GM21381 (cell line): ENCODE measurements around the gene STOML1.

ENCODE experiments used
- ATAC-seq: cut with Tn5 transposase; IDR thresholded peaks from one replicate; pipeline ENCODE4 v1.9.1; 2021; ENCODE audit warnings: mild to moderate bottlenecking, moderate library complexity; ENCODE audit not compliant: unreplicated experiment

Gene STOML1

DNA sequence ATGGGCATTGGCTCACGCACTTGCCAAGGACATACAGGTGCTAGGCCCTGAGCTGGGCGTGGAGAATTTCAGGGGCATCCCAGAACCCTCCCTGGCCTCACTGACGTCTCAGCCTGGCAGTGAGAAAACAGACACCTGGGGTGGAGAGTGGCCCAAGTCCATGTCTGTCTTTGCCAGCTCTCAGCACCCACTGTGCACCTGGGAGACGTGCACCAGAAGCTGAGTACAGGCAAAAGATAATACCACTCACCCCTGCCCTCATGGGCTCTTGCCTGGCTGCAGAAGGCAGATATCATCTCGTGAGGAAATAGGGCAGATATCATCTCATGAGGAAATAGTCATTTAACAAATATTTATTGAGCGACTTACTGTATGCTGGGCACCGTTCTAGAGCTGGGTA lies 57.8 kb downstream of the STOML1 start:
- ATAC-seq: no peak

DNA sequence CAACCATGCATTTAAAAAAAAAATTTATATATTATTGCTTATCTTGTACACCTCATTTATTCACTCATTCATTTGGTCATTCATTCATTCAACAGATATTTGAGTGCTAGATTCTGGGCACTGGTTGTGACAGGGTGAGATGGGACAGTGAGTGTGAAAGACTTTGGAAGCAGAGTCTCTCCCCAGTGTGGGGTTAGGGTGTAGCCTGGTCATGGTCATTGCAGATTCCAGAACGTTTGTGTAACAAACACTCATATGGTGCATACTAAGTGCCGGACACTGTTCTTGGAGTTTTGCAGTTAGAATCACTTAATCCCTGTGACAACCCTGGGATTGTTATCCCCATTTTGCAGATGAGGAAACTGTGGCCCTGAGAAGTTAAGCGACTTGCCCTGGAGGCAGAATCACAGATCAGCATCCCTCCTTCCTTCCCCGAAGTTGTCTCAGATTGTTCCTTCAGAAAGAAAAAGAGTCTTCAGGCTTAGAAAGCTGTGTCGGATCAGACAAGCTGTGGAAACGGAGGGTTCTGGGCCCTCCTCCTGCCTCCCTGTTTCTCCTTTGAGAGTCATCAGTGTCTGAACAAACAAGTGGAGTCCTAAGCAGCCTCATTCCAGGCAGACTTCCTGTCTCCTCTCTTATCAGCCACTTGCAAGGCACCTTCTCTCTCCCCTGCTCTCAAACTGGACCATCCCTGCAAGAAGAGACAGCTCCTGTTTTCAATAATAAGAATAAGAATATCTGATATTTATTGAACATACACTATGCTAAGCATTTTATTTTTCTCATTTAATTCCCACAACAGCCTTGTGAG lies 59.5 kb downstream of the STOML1 start:
- ATAC-seq: no peak

DNA sequence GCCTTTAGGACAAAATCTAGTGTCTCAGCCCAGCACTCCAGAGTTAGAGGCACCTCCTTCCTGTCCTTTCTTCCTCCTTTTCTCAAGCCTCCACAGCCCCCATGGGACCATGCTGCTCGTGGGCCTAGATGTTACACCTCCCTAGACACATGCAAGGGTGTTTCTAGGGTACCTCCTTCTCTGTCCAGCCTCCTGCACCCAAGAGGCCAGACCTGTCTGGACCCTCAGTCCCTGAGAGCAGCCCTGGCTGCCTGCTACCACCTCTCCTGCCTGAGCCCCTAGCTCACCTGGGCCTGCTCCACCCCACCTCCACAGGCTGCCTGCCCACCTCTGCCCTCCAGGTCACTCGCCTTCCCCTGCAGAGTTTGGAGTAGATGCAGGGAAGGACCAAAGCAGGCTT lies 60.7 kb downstream of the STOML1 start:
- no peak for ATAC-seq

DNA sequence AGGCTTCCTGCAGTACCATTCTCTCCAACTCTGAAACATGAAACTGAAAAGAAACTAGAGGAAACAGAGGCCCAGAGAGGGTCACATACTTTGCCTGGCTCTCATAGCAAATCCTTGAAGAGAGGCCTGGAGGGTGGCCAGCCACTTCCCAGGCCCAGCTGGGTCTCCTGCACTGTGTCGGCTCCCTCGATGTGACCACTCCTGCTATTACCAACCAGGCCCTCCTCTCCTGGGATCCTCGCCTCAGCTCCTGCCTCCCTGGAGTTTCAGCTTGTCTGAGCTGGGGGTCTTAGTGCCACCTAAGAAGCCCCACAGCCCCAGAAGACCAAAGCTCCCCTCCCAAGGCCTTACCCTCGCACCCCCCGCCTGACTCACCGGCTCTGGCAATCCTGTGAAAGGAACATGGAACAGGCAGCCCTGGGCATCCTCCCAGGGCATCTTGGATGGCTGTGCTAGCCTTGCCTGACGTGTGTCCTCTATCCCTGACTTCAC lies 61.3 kb downstream of the STOML1 start:
- no peak for ATAC-seq

DNA sequence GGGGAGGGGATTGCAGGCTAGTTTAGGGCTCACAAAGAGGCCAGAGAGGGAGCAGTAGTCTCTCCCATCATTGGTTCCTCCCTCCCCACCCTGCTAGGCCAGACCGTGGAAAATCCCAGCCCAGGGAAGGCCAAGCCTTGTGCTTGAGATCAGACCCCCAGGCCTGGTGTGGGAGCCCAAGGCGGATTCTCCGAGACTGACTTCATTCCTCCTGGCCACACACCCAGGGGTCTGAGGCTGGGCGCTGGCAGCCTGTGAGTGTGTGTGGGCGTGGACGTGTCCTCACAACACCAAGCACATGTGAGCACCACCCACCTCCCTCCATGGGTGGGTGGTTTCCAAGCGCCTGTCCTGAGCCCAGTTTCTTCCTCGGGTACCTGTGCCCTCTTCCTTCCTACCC lies 61.7 kb downstream of the STOML1 start:
- ATAC-seq: no peak

DNA sequence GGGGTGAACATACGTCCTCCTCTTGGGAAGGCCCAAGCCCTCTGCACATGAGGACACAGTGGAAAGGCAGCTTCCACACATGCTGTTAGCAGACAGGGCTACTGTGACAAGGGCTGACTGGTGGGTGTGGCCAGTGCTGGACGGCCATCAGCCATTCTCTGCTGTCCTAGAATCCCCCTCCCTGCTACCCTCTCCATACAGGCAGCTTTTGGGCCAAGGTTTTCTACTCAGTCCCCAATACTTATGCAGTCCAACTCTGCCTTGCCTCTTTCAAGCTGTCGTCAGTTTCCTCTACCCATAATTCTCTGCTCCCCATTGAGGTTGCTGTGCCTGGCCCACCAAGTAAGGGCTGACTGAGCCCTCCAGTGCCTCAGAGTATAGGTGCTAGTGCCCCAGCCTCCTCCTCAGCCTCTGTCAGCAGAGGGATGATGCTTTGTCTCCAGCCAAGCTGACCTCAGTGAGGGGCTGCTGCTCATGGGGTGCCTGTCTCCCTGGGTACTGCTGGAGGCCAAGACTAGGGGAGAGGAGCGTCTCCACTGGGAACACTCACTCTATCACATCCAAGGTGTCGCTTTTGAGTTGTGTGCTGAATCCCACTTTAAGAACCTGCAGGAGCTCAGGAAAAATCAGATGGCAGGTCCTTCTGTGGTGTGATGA lies 63.0 kb downstream of the STOML1 start:
- ATAC-seq: no peak
